22Rv1 (cell line): Measurements from ENCODE around the gene CRISP2.

ENCODE experiments used
- ZFX ChIP-seq: fragments of 450-650 bp; IDR thresholded peaks from 2 replicates; pipeline ENCODE4 v1.6.1; 2017; ENCODE audit warnings: antibody characterized with exemption, borderline replicate concordance
- TF ChIP-seq, protein P1 (sequence below): fragments of 450-650 bp; IDR thresholded peaks from 2 replicates; pipeline ENCODE4 v1.5.1; 2017; ENCODE audit warnings: mild to moderate bottlenecking

DNA sequence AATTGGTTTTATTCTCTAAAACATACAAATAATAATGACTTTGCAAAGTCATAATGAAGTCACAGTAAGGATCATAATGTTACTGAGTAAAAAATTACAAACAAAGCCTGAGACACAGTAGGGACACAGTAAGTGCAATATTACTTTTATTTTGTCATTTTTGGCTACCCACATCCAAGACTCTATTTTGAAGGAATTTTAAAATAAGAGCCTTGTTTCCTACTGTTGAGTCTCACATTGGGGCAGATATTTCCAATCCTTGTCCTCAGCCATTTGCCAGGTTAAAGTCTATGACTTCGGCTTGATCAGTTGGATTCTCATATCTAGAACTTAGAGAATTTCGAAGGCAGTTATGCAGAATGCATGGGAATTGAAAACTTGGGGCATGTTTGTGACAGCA lies 65.9 kb downstream of the CRISP2 start:
- TF ChIP-seq, protein P1, sequence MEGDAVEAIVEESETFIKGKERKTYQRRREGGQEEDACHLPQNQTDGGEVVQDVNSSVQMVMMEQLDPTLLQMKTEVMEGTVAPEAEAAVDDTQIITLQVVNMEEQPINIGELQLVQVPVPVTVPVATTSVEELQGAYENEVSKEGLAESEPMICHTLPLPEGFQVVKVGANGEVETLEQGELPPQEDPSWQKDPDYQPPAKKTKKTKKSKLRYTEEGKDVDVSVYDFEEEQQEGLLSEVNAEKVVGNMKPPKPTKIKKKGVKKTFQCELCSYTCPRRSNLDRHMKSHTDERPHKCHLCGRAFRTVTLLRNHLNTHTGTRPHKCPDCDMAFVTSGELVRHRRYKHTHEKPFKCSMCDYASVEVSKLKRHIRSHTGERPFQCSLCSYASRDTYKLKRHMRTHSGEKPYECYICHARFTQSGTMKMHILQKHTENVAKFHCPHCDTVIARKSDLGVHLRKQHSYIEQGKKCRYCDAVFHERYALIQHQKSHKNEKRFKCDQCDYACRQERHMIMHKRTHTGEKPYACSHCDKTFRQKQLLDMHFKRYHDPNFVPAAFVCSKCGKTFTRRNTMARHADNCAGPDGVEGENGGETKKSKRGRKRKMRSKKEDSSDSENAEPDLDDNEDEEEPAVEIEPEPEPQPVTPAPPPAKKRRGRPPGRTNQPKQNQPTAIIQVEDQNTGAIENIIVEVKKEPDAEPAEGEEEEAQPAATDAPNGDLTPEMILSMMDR = no peak
- TF ChIP-seq ZFX = no peak
